MM.1S (cell line): ENCODE data around the gene GCK.

Experiments
- DNase-seq: peaks from one replicate; pipeline ENCODE4 v3.0.0-alpha.2; 2015
- H2AFZ ChIP-seq: fragments of 300-600 bp; sonication (generic); 2 replicates; pipeline ENCODE4 v1.6.0; 2016; ENCODE audit warnings: antibody characterized with exemption, low read length
- H3F3A ChIP-seq: fragments of 300-600 bp; sonication (generic); 2 replicates; pipeline ENCODE4 v1.6.1; 2016; ENCODE audit warnings: mild to moderate bottlenecking, antibody characterized with exemption, low read length, moderate library complexity, mixed read lengths; ENCODE audit not compliant: insufficient read depth
- H3K27ac ChIP-seq: fragments of 300-600 bp; sonication (generic); 2 replicates; pipeline ENCODE4 v1.5.1; 2016; ENCODE audit warnings: mild to moderate bottlenecking, low read length
- H3K27me3 ChIP-seq: fragments of 300-600 bp; sonication (generic); replicated peaks from 2 replicates; pipeline ENCODE4 v1.6.0; 2016; ENCODE audit warnings: low read length; ENCODE audit not compliant: insufficient read depth
- H3K36me3 ChIP-seq: fragments of 300-600 bp; sonication (generic); replicated peaks from 2 replicates; pipeline ENCODE4 v1.6.1; 2016; ENCODE audit warnings: mild to moderate bottlenecking, low read length, mixed read lengths; ENCODE audit not compliant: insufficient read depth
- H3K4me1 ChIP-seq: fragments of 300-600 bp; sonication (generic); 2 replicates; pipeline ENCODE4 v1.6.1; 2016; ENCODE audit warnings: low read length, mixed read lengths
- H3K4me2 ChIP-seq: fragments of 300-600 bp; sonication (generic); 2 replicates; pipeline ENCODE4 v1.6.0; 2016; ENCODE audit warnings: low read depth, low read length
- H3K4me3 ChIP-seq: fragments of 300-600 bp; sonication (generic); 2 replicates; pipeline ENCODE4 v1.5.1; 2016; ENCODE audit warnings: low read length, mixed read lengths
- H3K79me2 ChIP-seq: fragments of 300-600 bp; sonication (generic); 2 replicates; pipeline ENCODE4 v1.6.1; 2016; ENCODE audit warnings: mixed run types, low read length, mixed read lengths
- H3K9ac ChIP-seq: fragments of 300-600 bp; sonication (generic); 2 replicates; pipeline ENCODE4 v1.6.1; 2016; ENCODE audit warnings: low read length, mixed read lengths
- H3K9me2 ChIP-seq: fragments of 300-600 bp; sonication (generic); replicated peaks from 2 replicates; pipeline ENCODE4 v1.6.1; 2016; ENCODE audit warnings: mild to moderate bottlenecking, low read length, mixed read lengths; ENCODE audit not compliant: insufficient read depth
- H3K9me3 ChIP-seq: fragments of 300-600 bp; sonication (generic); replicated peaks from 2 replicates; pipeline ENCODE4 v1.6.1; 2016; ENCODE audit warnings: mild to moderate bottlenecking, low read length, mixed read lengths; ENCODE audit not compliant: insufficient read depth
- H4K20me1 ChIP-seq: fragments of 300-600 bp; sonication (generic); 2 replicates; pipeline ENCODE4 v1.6.1; 2016; ENCODE audit warnings: mild to moderate bottlenecking, low read length, moderate library complexity, mixed read lengths; ENCODE audit not compliant: insufficient read depth
- CTCF ChIP-seq: fragments of 300-600 bp; sonication (generic); IDR thresholded peaks from 2 replicates; pipeline ENCODE4 v1.5.1; 2016; ENCODE audit warnings: antibody characterized with exemption, low read length, mixed read lengths
- EZH2 ChIP-seq: fragments of 300-600 bp; sonication (generic); optimal IDR thresholded peaks from 2 replicates; pipeline ENCODE3; 2017; ENCODE audit warnings: low read depth, mild to moderate bottlenecking, antibody characterized with exemption, low read length, mixed read lengths
- EZH2phosphoT487 ChIP-seq: fragments of 300-600 bp; sonication (generic); IDR thresholded peaks from 2 replicates; pipeline ENCODE4 v1.6.1; 2018; ENCODE audit warnings: antibody characterized with exemption, low read length

GCK gene

GRCh38 chr7:44222776-44223261, 33.6 kb upstream of the GCK start:
- no peak for DNase-seq
- H3K9ac ChIP-seq = no peak overlapping the region
- H3K4me1 ChIP-seq = no peaks in the 10 kb centered on the region
- H4K20me1 ChIP-seq = no peaks in the 10 kb centered on the region
- no peak overlapping the region for H3K27ac ChIP-seq
- no peaks in the 10 kb centered on the region for H3K79me2 ChIP-seq
- H3K36me3 ChIP-seq = no peaks in the 10 kb centered on the region
- H3K9me3 ChIP-seq = no peaks in the 10 kb centered on the region
- no peak overlapping the region for H3K4me3 ChIP-seq
- peaks cover 58% of the 10 kb centered on the region for H3K27me3 ChIP-seq
- no peak overlapping the region for H2AFZ ChIP-seq
- no peak overlapping the region for H3K4me2 ChIP-seq
- H3K9me2 ChIP-seq = no peaks in the 10 kb centered on the region
- TF ChIP-seq CTCF = no peak
- no peak for TF ChIP-seq EZH2
- no peak for TF ChIP-seq EZH2phosphoT487
- no peaks in the 10 kb centered on the region for H3F3A ChIP-seq

- Histone ChIP-seq H3K9ac (no peak overlapping the region), H3K79me2 (no peaks in the 10 kb centered on the region), H3K9me2 (no peaks in the 10 kb centered on the region), H3K4me3 (no peak overlapping the region), H3K9me3 (no peaks in the 10 kb centered on the region), H2AFZ (no peak overlapping the region), H3K36me3 (no peaks in the 10 kb centered on the region), H3K4me2 (no peak overlapping the region), H3K27ac (no peak overlapping the region), H3F3A (no peaks in the 10 kb centered on the region), H3K4me1 (no peaks in the 10 kb centered on the region), H3K27me3 (peaks cover 57% of the 10 kb centered on the region), H4K20me1 (no peaks in the 10 kb centered on the region)
- TF ChIP-seq CTCF = no peak
- no peak for DNase-seq
Measured at GRCh38 chr7:44222074-44222473, 32.8 kb upstream of the GCK start.

- Histone ChIP-seq H4K20me1 (no peaks in the 10 kb centered on the region), H2AFZ (no peak overlapping the region), H3F3A (no peaks in the 10 kb centered on the region), H3K4me3 (no peak overlapping the region), H3K27ac (no peak overlapping the region), H3K4me2 (no peak overlapping the region), H3K36me3 (no peaks in the 10 kb centered on the region), H3K27me3 (peaks cover 54% of the 10 kb centered on the region), H3K4me1 (no peaks in the 10 kb centered on the region), H3K9ac (no peak overlapping the region), H3K79me2 (no peaks in the 10 kb centered on the region), H3K9me3 (no peaks in the 10 kb centered on the region), H3K9me2 (no peaks in the 10 kb centered on the region)
- no peak for DNase-seq
- no peak for TF ChIP-seq CTCF
- no peak for TF ChIP-seq EZH2
- TF ChIP-seq EZH2phosphoT487 = no peak
Measured at GRCh38 chr7:44221231-44221791, 32.1 kb upstream of the GCK start.
